OCI-LY7 (cell line): ENCODE data around the gene RPLP2. TPM values are rescaled to one million over a fixed set of nuclear protein-coding genes. Genes with fewer than 3 reads are reported as not detected.
A peak's percentile ranks its signal among the peaks of the same experiment; 100 is the strongest.

Experiments used
- BruUV-seq: library from RNA; stranded (reverse); fragments of 400-500 nt; replicated peaks from 2 replicates; lab custom pipeline; 2021; lab: Mats Ljungman, UMichigan
- CTCF ChIA-PET: fragments of 300-600 bp; sonication (Branson Sonifier 250); formaldehyde crosslinking; loops from one replicate; lab custom pipeline; 2022; ENCODE audit warnings: antibody characterized with exemption; ENCODE audit not compliant: unreplicated experiment; lab: Charles Lee
- POLR2A ChIA-PET: fragments of 300-600 bp; sonication (Branson Sonifier 250); formaldehyde crosslinking; loops from one replicate; lab custom pipeline; 2022; ENCODE audit warnings: antibody characterized with exemption; lab: Charles Lee
- DNase-seq: peaks from one replicate; pipeline ENCODE4 v3.0.0-alpha.2; 2015; ENCODE audit warnings: low spot score
- H2AFZ ChIP-seq: fragments of 200-600 bp; sonication (generic), shearing (Covaris generic); 2 replicates; pipeline ENCODE4 v1.6.1; 2014; ENCODE audit warnings: mild to moderate bottlenecking, antibody characterized with exemption, low read length, moderate library complexity
- H3K27ac ChIP-seq: fragments of 200-600 bp; sonication (generic); 2 replicates; pipeline ENCODE4 v1.5.1; 2014; ENCODE audit warnings: mixed run types, low read depth, mild to moderate bottlenecking, moderate library complexity, low read length, inconsistent platforms; ENCODE audit not compliant: poor library complexity, severe bottlenecking
- H3K36me3 ChIP-seq: fragments of 200-600 bp; sonication (generic); 2 replicates; pipeline ENCODE4 v1.6.1; 2014; ENCODE audit warnings: mild to moderate bottlenecking, antibody characterized with exemption, low read length, moderate library complexity, mixed read lengths; ENCODE audit not compliant: insufficient read depth
- H3K4me1 ChIP-seq: fragments of 200-600 bp; sonication (generic); 2 replicates; pipeline ENCODE4 v1.5.1; 2014; ENCODE audit warnings: mild to moderate bottlenecking, low read length; ENCODE audit not compliant: insufficient read depth, poor library complexity, severe bottlenecking
- H3K4me2 ChIP-seq: fragments of 200-600 bp; sonication (generic); 2 replicates; pipeline ENCODE4 v1.6.1; 2014; ENCODE audit warnings: mild to moderate bottlenecking, low read length
- H3K4me3 ChIP-seq: fragments of 200-600 bp; sonication (generic); 2 replicates; pipeline ENCODE4 v1.5.1; 2014; ENCODE audit warnings: mild to moderate bottlenecking, low read depth, low read length; ENCODE audit not compliant: poor library complexity, severe bottlenecking
- H3K79me2 ChIP-seq: fragments of 200-600 bp; sonication (generic); 2 replicates; pipeline ENCODE4 v1.6.1; 2016; ENCODE audit warnings: low read depth, mild to moderate bottlenecking, low read length, moderate library complexity, mixed read lengths; ENCODE audit not compliant: insufficient read depth
- H3K9me2 ChIP-seq: fragments of 200-600 bp; sonication (generic); 2 replicates; pipeline ENCODE4 v1.6.1; 2016; ENCODE audit warnings: mild to moderate bottlenecking, low read length, mixed read lengths; ENCODE audit not compliant: insufficient read depth
- H3K9me3 ChIP-seq: fragments of 200-600 bp; sonication (generic); 2 replicates; pipeline ENCODE4 v1.6.1; 2014; ENCODE audit warnings: mild to moderate bottlenecking, mixed run types, low read length, mixed read lengths
- H4K20me1 ChIP-seq: fragments of 200-600 bp; sonication (generic); 2 replicates; pipeline ENCODE4 v1.6.1; 2014; ENCODE audit warnings: mild to moderate bottlenecking, antibody characterized with exemption, low read length, moderate library complexity, mixed read lengths; ENCODE audit not compliant: insufficient read depth
- EZH2phosphoT487 ChIP-seq: fragments of 200-600 bp; sonication (generic); IDR thresholded peaks from 2 replicates; pipeline ENCODE4 v1.6.1; 2018; ENCODE audit warnings: low read depth, borderline replicate concordance, mild to moderate bottlenecking, mixed run types, antibody characterized with exemption, low read length, moderate library complexity, mixed read lengths
- intact Hi-C: fragments of 100-400 bp; cut with micrococcal nuclease; formaldehyde crosslinking; loops from one replicate; pipeline ENCODE4 v1.10.0; 2022; ENCODE audit not compliant: unreplicated experiment
- total RNA-seq, 2 experiments: library from RNA; depleted of rRNA in 1 of 2; stranded (reverse); fragments of >200 nt in 1 of 2; shearing (Covaris generic) in 1 of 2; gene quantifications; 2 replicates each; pipeline ENCODE4 v1.2.3, GENCODE V29; 2014 to 2022
- TF ChIP-seq, protein P1 (sequence below): fragments of 200-600 bp; sonication (generic); conservative IDR thresholded peaks from 2 replicates; pipeline ENCODE4 v1.5.1; 2014; ENCODE audit warnings: mild to moderate bottlenecking, antibody characterized with exemption, low read length, moderate library complexity, mixed read lengths

The RPLP2 gene
- total RNA-seq, 2 experiments from 2014 or later: 1,564 to 3,147 TPM

GRCh38 chr11:810040-810567 lies 337 bp downstream of the RPLP2 start:
- no peaks in the 10 kb centered on the region for H3K9me3 ChIP-seq
- H3K79me2 ChIP-seq: peaks cover 43% of the 10 kb centered on the region
- no peak for DNase-seq
- peaks cover 49% of the 10 kb centered on the region for H3K36me3 ChIP-seq
- no peak for TF ChIP-seq EZH2phosphoT487
- TF ChIP-seq, protein P1, sequence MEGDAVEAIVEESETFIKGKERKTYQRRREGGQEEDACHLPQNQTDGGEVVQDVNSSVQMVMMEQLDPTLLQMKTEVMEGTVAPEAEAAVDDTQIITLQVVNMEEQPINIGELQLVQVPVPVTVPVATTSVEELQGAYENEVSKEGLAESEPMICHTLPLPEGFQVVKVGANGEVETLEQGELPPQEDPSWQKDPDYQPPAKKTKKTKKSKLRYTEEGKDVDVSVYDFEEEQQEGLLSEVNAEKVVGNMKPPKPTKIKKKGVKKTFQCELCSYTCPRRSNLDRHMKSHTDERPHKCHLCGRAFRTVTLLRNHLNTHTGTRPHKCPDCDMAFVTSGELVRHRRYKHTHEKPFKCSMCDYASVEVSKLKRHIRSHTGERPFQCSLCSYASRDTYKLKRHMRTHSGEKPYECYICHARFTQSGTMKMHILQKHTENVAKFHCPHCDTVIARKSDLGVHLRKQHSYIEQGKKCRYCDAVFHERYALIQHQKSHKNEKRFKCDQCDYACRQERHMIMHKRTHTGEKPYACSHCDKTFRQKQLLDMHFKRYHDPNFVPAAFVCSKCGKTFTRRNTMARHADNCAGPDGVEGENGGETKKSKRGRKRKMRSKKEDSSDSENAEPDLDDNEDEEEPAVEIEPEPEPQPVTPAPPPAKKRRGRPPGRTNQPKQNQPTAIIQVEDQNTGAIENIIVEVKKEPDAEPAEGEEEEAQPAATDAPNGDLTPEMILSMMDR: no peak
- H3K4me3 ChIP-seq: peak overlapping the region; percentile 100
- ChIA-PET POLR2A (interaction anchor here (0.8 to 2.0 kb wide), 7 partner anchors 7 to 88 kb away, joined by 3 to 11 read pairs (median 4); partner anchors contain the start of gene PNPLA2), CTCF (interaction anchor here (0.6 kb wide), 1 partner anchor 33 kb away, joined by 4 read pairs; no protein-coding TSS in a partner anchor)
- peak overlapping the region; percentile 84 for H3K27ac ChIP-seq
- peaks cover 54% of the 10 kb centered on the region for H3K4me1 ChIP-seq
- no TSS peak for BruUV-seq
- peaks cover 17% of the 10 kb centered on the region; the same call in 1 of the 2 replicates for H4K20me1 ChIP-seq
- no peaks in the 10 kb centered on the region for H3K9me2 ChIP-seq
- H2AFZ ChIP-seq: no peak overlapping the region
- intact Hi-C loops: no loop called here
- H3K4me2 ChIP-seq: peak overlapping the region; percentile 71

- H3K79me2 ChIP-seq: peaks cover 43% of the 10 kb centered on the region
- no peak for DNase-seq
- POLR2A ChIA-PET: interaction anchor here (1.8 kb wide), 1 partner anchor 8 kb away, joined by 11 read pairs; the partner anchor contains the start of gene PNPLA2
- peaks cover 43% of the 10 kb centered on the region for H3K4me1 ChIP-seq
- CTCF ChIA-PET: interaction anchor here (0.9 kb wide), 1 partner anchor 26 kb away, joined by 3 read pairs; no protein-coding TSS in a partner anchor
- peaks cover 62% of the 10 kb centered on the region for H3K36me3 ChIP-seq
- H3K27ac ChIP-seq: peak overlapping the region; percentile 84
- H3K9me2 ChIP-seq: no peaks in the 10 kb centered on the region
- H3K9me3 ChIP-seq: no peaks in the 10 kb centered on the region
- no TSS peak for BruUV-seq
- H3K4me2 ChIP-seq: peak overlapping the region; percentile 71
- TF ChIP-seq EZH2phosphoT487: no peak
- TF ChIP-seq, protein P1: peak; percentile 31; the same call in 1 of the 2 replicates
- H4K20me1 ChIP-seq: peaks cover 17% of the 10 kb centered on the region; the same call in 1 of the 2 replicates
- intact Hi-C loops: no loop called here
- no peak overlapping the region for H2AFZ ChIP-seq
- peak overlapping the region; percentile 100 for H3K4me3 ChIP-seq
Observed at GRCh38 chr11:811446-812245, 1.9 kb downstream of the RPLP2 start.
